ENCODE data around the gene STX8. TPM values are rescaled to one million over a fixed set of nuclear protein-coding genes. Genes with fewer than 3 reads are reported as not detected.

The STX8 gene
- total and polyA plus RNA-seq, 4 donors = 14.7 to 39.5 (median 28.7) TPM

GRCh38 chr17:9336817-9337216, 238.8 kb downstream of the STX8 start:
- no peaks in the 10 kb centered on the region for H3K36me3 ChIP-seq (ENCODE audit: control insufficient read depth in 4 of 4, insufficient read depth in 3 of 4, low read depth in 1 of 4, low read length in 3 of 4)
- H3K27me3 ChIP-seq (ENCODE audit: control insufficient read depth in 4 of 4, insufficient read depth in 4 of 4, low read length in 3 of 4) = no peaks in the 10 kb centered on the region
- peaks cover 0 to 10% (median 1%) of the 10 kb centered on the region in 4 donors for H3K9me3 ChIP-seq (ENCODE audit: control insufficient read depth in 4 of 4, low read length in 3 of 4)
- TF ChIP-seq ZBTB33 (IDR thresholded peaks at IDR 0.05) (no peak), YY1 (IDR thresholded peaks at IDR 0.05) (no peak), FOXA2 (IDR thresholded peaks at IDR 0.05) (no peak), FOXA1 (IDR thresholded peaks at IDR 0.05) (no peak), HNF4A (conservative IDR thresholded peaks at IDR 0.05) (no peak), JUND (IDR thresholded peaks at IDR 0.05) (no peak), CTCF (IDR thresholded peaks at IDR 0.05; ENCODE audit: low read depth, low read length, missing input control) (no peak), GABPA (IDR thresholded peaks at IDR 0.05 in 1 of 2, conservative IDR thresholded peaks at IDR 0.05 in 1 of 2) (no peak), EGR1 (IDR thresholded peaks at IDR 0.05; ENCODE audit: low read depth in 2 of 2) (no peak), TAF1 (conservative IDR thresholded peaks at IDR 0.05) (no peak), ATF3 (IDR thresholded peaks at IDR 0.05) (no peak), SP1 (IDR thresholded peaks at IDR 0.05) (no peak), MAX (IDR thresholded peaks at IDR 0.05) (no peak), RAD21 (IDR thresholded peaks at IDR 0.05) (no peak), NR2F2 (IDR thresholded peaks at IDR 0.05) (no peak), REST (IDR thresholded peaks at IDR 0.05) (no peak), HNF4G (IDR thresholded peaks at IDR 0.05) (no peak), RXRA (IDR thresholded peaks at IDR 0.05) (no peak)
- no peak overlapping the region for H3K9ac ChIP-seq (ENCODE audit: low read depth in 1 of 2, low read length in 2 of 2)
- 86% methylated on average over 2 of the region's 2 CpGs for WGBS
- DNase-seq (ENCODE audit: low spot score) = no peak
- H3K4me1 ChIP-seq (ENCODE audit: control insufficient read depth in 4 of 4, insufficient read depth in 4 of 4, low read length in 3 of 4) = no peaks in the 10 kb centered on the region
- H3K4me3 ChIP-seq (ENCODE audit: low read depth in 1 of 3, low read length in 3 of 3) = no peak overlapping the region
- no peak overlapping the region for H3K27ac ChIP-seq (ENCODE audit: low read depth in 1 of 2, low read length in 2 of 2)

Data from liver (tissue), 9 donors.